Trophoblast cell (in vitro differentiated cells and primary cell): ENCODE data around the gene WHAMM.

ENCODE experiments used
- DNase-seq, 2 donors: peaks; one replicate each; pipeline ENCODE4 v3.0.0-alpha.2; 2016
- H2AFZ ChIP-seq: 2 replicates; pipeline ENCODE4 v1.6.1; 2013; ENCODE audit warnings: low read length, moderate library complexity, mild to moderate bottlenecking; ENCODE audit not compliant: insufficient read depth, poor library complexity
- H2AK5ac ChIP-seq: 2 replicates; pipeline ENCODE4 v1.6.1; 2013; ENCODE audit warnings: mild to moderate bottlenecking, low read length
- H2BK120ac ChIP-seq: 2 replicates; pipeline ENCODE4 v1.6.1; 2013; ENCODE audit warnings: low read length, mild to moderate bottlenecking, moderate library complexity; ENCODE audit not compliant: insufficient read depth, poor library complexity
- H2BK12ac ChIP-seq: 2 replicates; pipeline ENCODE4 v1.6.1; 2013; ENCODE audit warnings: mild to moderate bottlenecking, low read length, moderate library complexity
- H2BK5ac ChIP-seq: 2 replicates; pipeline ENCODE4 v1.6.1; 2013; ENCODE audit warnings: low read length, low read depth, moderate library complexity, mild to moderate bottlenecking; ENCODE audit not compliant: poor library complexity
- H3K14ac ChIP-seq: 2 replicates; pipeline ENCODE4 v1.6.1; 2013; ENCODE audit warnings: mild to moderate bottlenecking, low read length
- H3K18ac ChIP-seq: 2 replicates; pipeline ENCODE4 v1.6.1; 2013; ENCODE audit warnings: mild to moderate bottlenecking, low read length
- H3K23ac ChIP-seq: 2 replicates; pipeline ENCODE4 v1.6.1; 2013; ENCODE audit warnings: low read length
- H3K27ac ChIP-seq: 2 replicates; pipeline ENCODE4 v1.5.1; 2013; ENCODE audit warnings: low read depth, mild to moderate bottlenecking, inconsistent platforms, low read length, moderate library complexity
- H3K27me3 ChIP-seq: 2 replicates; pipeline ENCODE4 v1.6.1; 2013; ENCODE audit warnings: inconsistent platforms, mild to moderate bottlenecking, low read length, moderate library complexity; ENCODE audit not compliant: insufficient read depth
- H3K36me3 ChIP-seq, 2 experiments: 1 replicate in 1 of 2; 2 replicates in 1 of 2; pipeline ENCODE4 v1.6.1; 2013; ENCODE audit warnings: low read length in 2 of 2, mild to moderate bottlenecking in 2 of 2, moderate library complexity in 1 of 2; ENCODE audit not compliant: insufficient read depth in 2 of 2, control insufficient read depth in 1 of 2
- H3K4ac ChIP-seq: 2 replicates; pipeline ENCODE4 v1.6.1; 2013; ENCODE audit warnings: low read depth, mild to moderate bottlenecking, low read length, moderate library complexity
- H3K4me1 ChIP-seq, 2 experiments: 1 replicate in 1 of 2; 2 replicates in 1 of 2; pipeline ENCODE4 v1.6.1; 2013; ENCODE audit warnings: low read length in 2 of 2, mild to moderate bottlenecking in 2 of 2, moderate library complexity in 1 of 2; ENCODE audit not compliant: insufficient read depth in 2 of 2, control insufficient read depth in 1 of 2
- H3K4me2 ChIP-seq: 2 replicates; pipeline ENCODE4 v1.6.1; 2013; ENCODE audit warnings: inconsistent platforms, mild to moderate bottlenecking, low read length, moderate library complexity
- H3K4me3 ChIP-seq: 2 replicates; pipeline ENCODE4 v1.5.1; 2013; ENCODE audit warnings: mild to moderate bottlenecking, low read depth, low read length, inconsistent platforms
- H3K79me1 ChIP-seq: one replicate; pipeline ENCODE4 v1.6.1; 2013; ENCODE audit warnings: low read length
- H3K79me2 ChIP-seq: 2 replicates; pipeline ENCODE4 v1.6.1; 2013; ENCODE audit warnings: low read length, mild to moderate bottlenecking; ENCODE audit not compliant: control insufficient read depth, insufficient read depth, poor library complexity
- H3K9ac ChIP-seq: 2 replicates; pipeline ENCODE4 v1.6.1; 2013; ENCODE audit warnings: mild to moderate bottlenecking, low read length
- H3K9me3 ChIP-seq: 2 replicates; pipeline ENCODE4 v1.6.1; 2013; ENCODE audit warnings: low read depth, mild to moderate bottlenecking, control low read depth, inconsistent platforms, low read length; ENCODE audit not compliant: insufficient read depth
- H4K12ac ChIP-seq: 2 replicates; pipeline ENCODE4 v1.6.1; 2013; ENCODE audit warnings: low read depth, mild to moderate bottlenecking, low read length, moderate library complexity
- H4K8ac ChIP-seq: 2 replicates; pipeline ENCODE4 v1.6.1; 2013; ENCODE audit warnings: low read depth, mild to moderate bottlenecking, low read length, moderate library complexity
- H4K91ac ChIP-seq: one replicate; pipeline ENCODE4 v1.6.1; 2013; ENCODE audit warnings: low read depth, mild to moderate bottlenecking, low read length, moderate library complexity
- WGBS: extraction: QIAGEN DNeasy Blood & Tissue Kit; methylation state at CpG from one replicate; pipeline ENCODE4 v1.1.7; 2013; ENCODE audit warnings: missing lambda C conversion rate; ENCODE audit not compliant: insufficient read length, insufficient coverage; ENCODE audit errors: extremely low coverage; 5-methylcytosine and 5-hydroxymethylcytosine counted together

WHAMM gene

DNA sequence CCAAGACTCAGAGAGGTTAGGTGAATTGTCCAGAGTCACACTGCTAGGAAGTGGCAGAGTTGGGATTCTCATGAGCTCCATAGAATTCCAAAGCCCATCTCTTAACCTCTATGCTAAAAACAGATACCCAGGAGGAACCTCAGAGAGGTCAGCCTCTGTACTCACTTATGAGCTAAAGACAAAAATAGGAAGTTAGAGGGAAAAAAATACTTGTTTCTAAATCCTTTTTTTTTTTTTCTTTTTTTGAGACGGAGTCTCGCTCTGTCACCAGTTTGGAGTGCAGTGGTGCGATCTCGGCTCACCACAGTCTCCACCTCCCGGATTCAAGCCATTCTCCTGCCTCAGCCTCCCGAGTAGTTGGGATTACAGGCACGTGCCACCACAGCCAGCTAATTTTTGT is 34.9 kb upstream of the WHAMM start:
- H3K36me3 ChIP-seq, result no peaks in the 10 kb centered on the region
- H2BK12ac ChIP-seq, result no peak overlapping the region
- H3K23ac ChIP-seq, result no peak overlapping the region
- no peaks in the 10 kb centered on the region for H3K27me3 ChIP-seq
- H3K9ac ChIP-seq, result no peak overlapping the region
- no peaks in the 10 kb centered on the region for H3K4me1 ChIP-seq
- H4K91ac ChIP-seq, result no peak overlapping the region
- DNase-seq, result no peak
- H3K4me3 ChIP-seq, result no peak overlapping the region
- no peak overlapping the region for H2BK5ac ChIP-seq
- H3K4ac ChIP-seq, result no peak overlapping the region
- no peak overlapping the region for H4K8ac ChIP-seq
- no peaks in the 10 kb centered on the region for H3K9me3 ChIP-seq
- no peaks in the 10 kb centered on the region for H3K79me2 ChIP-seq
- H3K4me2 ChIP-seq, result no peak overlapping the region
- no peak overlapping the region for H2AK5ac ChIP-seq
- no CpG with 5 or more reads among the region's 7 CpGs for WGBS
- no peak overlapping the region for H4K12ac ChIP-seq
- H3K14ac ChIP-seq, result no peak overlapping the region
- H3K27ac ChIP-seq, result no peak overlapping the region
- H3K18ac ChIP-seq, result no peak overlapping the region
- H3K79me1 ChIP-seq, result no peaks in the 10 kb centered on the region
- no peak overlapping the region for H2BK120ac ChIP-seq
- H2AFZ ChIP-seq, result no peak overlapping the region

DNA sequence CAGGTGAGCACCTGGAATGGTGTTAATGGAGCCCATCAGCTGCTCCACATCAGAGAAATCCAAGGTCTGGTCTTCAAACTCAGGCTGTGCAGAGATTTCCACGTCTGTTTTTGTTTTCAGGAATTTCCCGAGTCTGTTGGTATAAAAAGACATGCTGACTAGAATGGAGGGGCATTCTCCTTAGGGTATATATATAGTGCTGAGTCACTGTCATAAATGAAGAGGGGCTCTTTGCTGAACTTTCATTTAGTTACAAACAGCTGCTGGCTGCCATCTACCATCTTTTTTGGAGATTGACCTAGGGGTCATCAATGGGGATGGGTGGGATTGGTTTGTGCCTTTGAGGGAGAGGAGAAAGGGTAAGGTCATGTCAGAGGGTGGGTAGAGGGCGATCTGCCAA is 30.7 kb upstream of the WHAMM start:
- no peak overlapping the region for H3K4ac ChIP-seq
- no peak overlapping the region for H3K18ac ChIP-seq
- H4K91ac ChIP-seq, result no peak overlapping the region
- H4K8ac ChIP-seq, result no peak overlapping the region
- H3K79me2 ChIP-seq, result no peaks in the 10 kb centered on the region
- no peak overlapping the region for H2BK12ac ChIP-seq
- no peak overlapping the region for H3K4me2 ChIP-seq
- no peak overlapping the region for H3K27ac ChIP-seq
- H3K36me3 ChIP-seq, result no peaks in the 10 kb centered on the region
- no peak overlapping the region for H3K4me3 ChIP-seq
- H3K4me1 ChIP-seq, result no peaks in the 10 kb centered on the region
- no peak overlapping the region for H4K12ac ChIP-seq
- H2AK5ac ChIP-seq, result no peak overlapping the region
- DNase-seq, result no peak
- no peak overlapping the region for H3K9ac ChIP-seq
- no peak overlapping the region for H2BK5ac ChIP-seq
- H3K23ac ChIP-seq, result no peak overlapping the region
- no peaks in the 10 kb centered on the region for H3K79me1 ChIP-seq
- H3K14ac ChIP-seq, result no peak overlapping the region
- no peaks in the 10 kb centered on the region for H3K27me3 ChIP-seq
- WGBS, result no CpG with 5 or more reads among the region's 3 CpGs
- H3K9me3 ChIP-seq, result no peaks in the 10 kb centered on the region
- H2AFZ ChIP-seq, result no peak overlapping the region
- H2BK120ac ChIP-seq, result no peak overlapping the region

DNA sequence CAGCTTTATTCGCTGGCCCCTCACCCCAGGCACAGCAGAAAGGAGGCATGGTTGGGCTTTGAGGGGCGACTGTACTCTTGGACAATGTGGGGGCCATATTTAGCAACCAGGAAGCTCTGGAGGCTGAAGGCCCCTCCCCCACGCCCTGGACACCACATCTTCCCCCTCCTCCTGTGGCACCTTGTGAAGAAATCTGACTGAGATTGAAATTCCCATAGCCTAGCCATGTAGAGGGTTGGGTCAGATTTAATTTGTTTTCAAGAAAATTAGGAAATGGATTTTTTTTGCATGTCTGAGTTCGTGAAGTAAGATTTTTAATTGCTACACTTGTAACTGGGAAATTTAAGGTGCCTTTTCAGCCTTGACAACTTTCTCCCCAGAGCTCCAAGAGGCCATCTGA is 28.1 kb upstream of the WHAMM start:
- H3K4me2 ChIP-seq, result no peak overlapping the region
- no peak overlapping the region for H2AK5ac ChIP-seq
- H3K27me3 ChIP-seq, result no peaks in the 10 kb centered on the region
- H2BK12ac ChIP-seq, result no peak overlapping the region
- no peak overlapping the region for H4K8ac ChIP-seq
- no peaks in the 10 kb centered on the region for H3K4me1 ChIP-seq
- no peak overlapping the region for H2AFZ ChIP-seq
- no peaks in the 10 kb centered on the region for H3K36me3 ChIP-seq
- H3K27ac ChIP-seq, result no peak overlapping the region
- H3K4ac ChIP-seq, result no peak overlapping the region
- H3K4me3 ChIP-seq, result no peak overlapping the region
- H3K23ac ChIP-seq, result no peak overlapping the region
- no peak for DNase-seq
- no peak overlapping the region for H4K91ac ChIP-seq
- H4K12ac ChIP-seq, result no peak overlapping the region
- peaks cover 1% of the 10 kb centered on the region for H3K9me3 ChIP-seq
- no peak overlapping the region for H2BK5ac ChIP-seq
- H3K9ac ChIP-seq, result no peak overlapping the region
- H3K79me1 ChIP-seq, result no peaks in the 10 kb centered on the region
- no CpG with 5 or more reads among the region's 4 CpGs for WGBS
- H3K18ac ChIP-seq, result no peak overlapping the region
- H3K14ac ChIP-seq, result no peak overlapping the region
- no peaks in the 10 kb centered on the region for H3K79me2 ChIP-seq
- no peak overlapping the region for H2BK120ac ChIP-seq

DNA sequence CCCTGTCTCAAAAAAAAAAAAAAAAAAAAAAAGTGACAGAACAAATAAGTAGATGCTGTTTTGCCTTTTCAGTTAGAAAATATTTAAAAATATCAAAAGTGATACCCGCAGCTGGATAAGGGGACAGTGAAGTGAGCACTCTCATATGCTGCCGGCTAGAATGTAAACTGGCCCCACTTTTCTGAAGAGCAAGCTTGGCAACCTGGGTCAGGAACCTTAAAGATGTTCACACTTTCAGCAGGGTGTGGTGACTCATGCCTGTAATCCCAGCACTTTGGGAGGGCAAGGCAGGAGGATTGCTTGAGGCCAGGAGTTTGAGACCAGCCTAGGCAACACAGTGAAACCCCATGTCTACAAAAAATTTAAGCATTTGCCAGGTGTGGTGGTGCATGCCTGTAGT is 20.9 kb upstream of the WHAMM start:
- no peak overlapping the region for H3K23ac ChIP-seq
- no peak overlapping the region for H4K8ac ChIP-seq
- H2AFZ ChIP-seq, result no peak overlapping the region
- H4K91ac ChIP-seq, result no peak overlapping the region
- H3K18ac ChIP-seq, result no peak overlapping the region
- H2BK120ac ChIP-seq, result no peak overlapping the region
- H2BK12ac ChIP-seq, result no peak overlapping the region
- H3K9ac ChIP-seq, result no peak overlapping the region
- H3K14ac ChIP-seq, result no peak overlapping the region
- no peak overlapping the region for H3K4me3 ChIP-seq
- WGBS, result no CpG with 5 or more reads among the region's 2 CpGs
- H3K4me1 ChIP-seq, result no peaks in the 10 kb centered on the region
- H3K9me3 ChIP-seq, result peaks cover 1% of the 10 kb centered on the region
- H3K36me3 ChIP-seq, result no peaks in the 10 kb centered on the region
- no peak overlapping the region for H4K12ac ChIP-seq
- no peak overlapping the region for H2BK5ac ChIP-seq
- H3K4ac ChIP-seq, result no peak overlapping the region
- no peak overlapping the region for H3K4me2 ChIP-seq
- no peak overlapping the region for H3K27ac ChIP-seq
- H3K79me2 ChIP-seq, result no peaks in the 10 kb centered on the region
- peak; percentile 20 to 85 for DNase-seq
- no peak overlapping the region for H2AK5ac ChIP-seq
- H3K27me3 ChIP-seq, result no peaks in the 10 kb centered on the region
- H3K79me1 ChIP-seq, result no peaks in the 10 kb centered on the region
